Endodermal cell (in vitro differentiated cells): ENCODE data around the gene GAS7. TPM values are rescaled to one million over a fixed set of nuclear protein-coding genes. Genes with fewer than 3 reads are reported as not detected.
"Not testable (repeated sequence)": the region's sequence is repeated elsewhere in the genome, so short reads cannot be mapped to it uniquely, and the experiment has no call there.

Experiments used
- DNase-seq: peaks from one replicate; pipeline ENCODE4 v3.0.0-alpha.2; 2017
- H3K27ac ChIP-seq: 2 replicates; pipeline ENCODE4 v1.5.1; 2013; ENCODE audit warnings: mild to moderate bottlenecking, low read depth, low read length, moderate library complexity
- H3K27me3 ChIP-seq: 2 replicates; pipeline ENCODE4 v1.6.1; 2013; ENCODE audit warnings: mild to moderate bottlenecking, low read length, moderate library complexity; ENCODE audit not compliant: insufficient read depth, control insufficient read depth, poor library complexity, severe bottlenecking
- H3K36me3 ChIP-seq: 2 replicates; pipeline ENCODE4 v1.7.0; 2013; ENCODE audit warnings: mild to moderate bottlenecking, low read length, moderate library complexity; ENCODE audit not compliant: control insufficient read depth, insufficient read depth
- H3K4me1 ChIP-seq: one replicate; pipeline ENCODE4 v1.7.0; 2013; ENCODE audit warnings: low read length; ENCODE audit not compliant: control insufficient read depth, insufficient read depth
- H3K4me3 ChIP-seq: 2 replicates; pipeline ENCODE4 v1.5.1; 2013; ENCODE audit warnings: mild to moderate bottlenecking, low read length, moderate library complexity
- H3K9ac ChIP-seq: 2 replicates; pipeline ENCODE4 v1.6.1; 2013; ENCODE audit warnings: mild to moderate bottlenecking, low read length, moderate library complexity; ENCODE audit not compliant: poor library complexity, severe bottlenecking; ENCODE audit errors: extremely low read depth
- H3K9me3 ChIP-seq: 2 replicates; pipeline ENCODE4 v1.6.1; 2013; ENCODE audit warnings: mild to moderate bottlenecking, low read length, moderate library complexity; ENCODE audit not compliant: control insufficient read depth
- H3K27ac Mint-ChIP-seq: 2 replicates; pipeline ENCODE4 v1.8.0; 2020; ENCODE audit warnings: mixed read lengths
- H3K27me3 Mint-ChIP-seq: 2 replicates; pipeline ENCODE4 v1.8.0; 2021; ENCODE audit warnings: mild to moderate bottlenecking, mixed read lengths; ENCODE audit not compliant: insufficient read depth
- H3K36me3 Mint-ChIP-seq: 2 replicates; pipeline ENCODE4 v1.8.0; 2020; ENCODE audit warnings: low read depth, mixed read lengths
- H3K4me1 Mint-ChIP-seq: 2 replicates; pipeline ENCODE4 v1.8.0; 2020; ENCODE audit warnings: mixed read lengths
- H3K4me3 Mint-ChIP-seq: 2 replicates; pipeline ENCODE4 v1.8.0; 2020; ENCODE audit warnings: mild to moderate bottlenecking, moderate library complexity, mixed read lengths
- H3K9me3 Mint-ChIP-seq: 2 replicates; pipeline ENCODE4 v1.8.0; 2020; ENCODE audit warnings: mild to moderate bottlenecking, mixed read lengths
- CTCF ChIP-seq: fragments of 200-600 bp; sonication (generic); conservative IDR thresholded peaks from 2 replicates; pipeline ENCODE4 v1.5.0; 2021; ENCODE audit warnings: antibody characterized with exemption, mild to moderate bottlenecking
- WGBS, 2 experiments: methylation state at CpG; one replicate each; pipeline versions ENCODE4 v1.1.5 to v1.1.7; 2013; ENCODE audit warnings: missing lambda C conversion rate in 2 of 2, mixed read lengths in 1 of 2; ENCODE audit not compliant: insufficient coverage in 1 of 2, insufficient read length in 1 of 2; 5-methylcytosine and 5-hydroxymethylcytosine counted together
- total RNA-seq, 2 donors: library from RNA; stranded (reverse); fragmentation: NEBNext Ultra II Directional in 1 of 2; extraction: Animal tissue kit (Norgen Biotek cat#: 25700) in 1 of 2; gene quantifications; 2 replicates in 1 of 2; 3 replicates in 1 of 2; pipeline ENCODE4 v1.2.1, GENCODE V29; 2021

GAS7 gene
- total RNA-seq, 2 donors from 2014 or later: 8.6 to 14.7 TPM

GRCh38 chr17:10096596-10096995, 101.8 kb downstream of the GAS7 start:
- Mint-ChIP-seq H3K4me1 (no peaks in the 10 kb centered on the region), H3K9me3 (peaks cover 11% of the 10 kb centered on the region), H3K36me3 (no peaks in the 10 kb centered on the region), H3K4me3 (no peak overlapping the region), H3K27me3 (no peaks in the 10 kb centered on the region), H3K27ac (peak overlapping the region; percentile 46)
- 93 to 94% methylated on average over 8 of the region's 8 CpGs for WGBS, 2 experiments
- no peaks in the 10 kb centered on the region for H3K27me3 ChIP-seq
- DNase-seq: no peak
- no peak for TF ChIP-seq CTCF
- H3K36me3 ChIP-seq: no peaks in the 10 kb centered on the region
- peaks cover 12% of the 10 kb centered on the region for H3K9me3 ChIP-seq
- H3K4me1 ChIP-seq: no peaks in the 10 kb centered on the region
- H3K27ac ChIP-seq: no peak overlapping the region
- no peak overlapping the region for H3K4me3 ChIP-seq
- no peak overlapping the region for H3K9ac ChIP-seq

- H3K27me3 ChIP-seq, H3K27ac ChIP-seq, DNase-seq, H3K27ac Mint-ChIP-seq, H3K27me3 Mint-ChIP-seq, H3K4me1 ChIP-seq, H3K4me1 Mint-ChIP-seq, H3K4me3 Mint-ChIP-seq, H3K4me3 ChIP-seq, H3K36me3 Mint-ChIP-seq, H3K36me3 ChIP-seq, H3K9ac ChIP-seq: not testable (repeated sequence)
- H3K9me3 Mint-ChIP-seq: peaks cover 11% of the 10 kb centered on the region
- WGBS, 2 experiments: 92 to 94% methylated on average over 3 to 8 of the region's 8 CpGs
- peaks cover 12% of the 10 kb centered on the region for H3K9me3 ChIP-seq
Measured at GRCh38 chr17:10095295-10095694, 103.1 kb downstream of the GAS7 start.

- Mint-ChIP-seq H3K27me3 (no peaks in the 10 kb centered on the region), H3K27ac (no peak overlapping the region), H3K9me3 (peaks cover 11% of the 10 kb centered on the region), H3K36me3 (no peaks in the 10 kb centered on the region), H3K4me3 (no peak overlapping the region), H3K4me1 (no peaks in the 10 kb centered on the region)
- Histone ChIP-seq H3K36me3 (no peaks in the 10 kb centered on the region), H3K9ac (no peak overlapping the region), H3K27ac (no peak overlapping the region), H3K4me3 (no peak overlapping the region), H3K27me3 (no peaks in the 10 kb centered on the region), H3K4me1 (no peaks in the 10 kb centered on the region), H3K9me3 (peaks cover 12% of the 10 kb centered on the region)
- no peak for DNase-seq
- WGBS, 2 experiments: 93 to 96% methylated on average over 7 to 8 of the region's 8 CpGs
- no peak for TF ChIP-seq CTCF
Measured at GRCh38 chr17:10094797-10095196, 103.6 kb downstream of the GAS7 start.

- TF ChIP-seq CTCF: no peak
- H3K36me3 Mint-ChIP-seq: no peaks in the 10 kb centered on the region
- H3K4me1 Mint-ChIP-seq: no peaks in the 10 kb centered on the region
- DNase-seq: no peak
- Histone ChIP-seq H3K9ac (no peak overlapping the region), H3K27me3 (no peaks in the 10 kb centered on the region), H3K36me3 (no peaks in the 10 kb centered on the region), H3K4me3 (no peak overlapping the region), H3K27ac (no peak overlapping the region), H3K9me3 (peaks cover 12% of the 10 kb centered on the region), H3K4me1 (no peaks in the 10 kb centered on the region)
- 88 to 93% methylated on average over 1 to 2 of the region's 2 CpGs for WGBS, 2 experiments
- no peak overlapping the region for H3K27ac Mint-ChIP-seq
- no peak overlapping the region for H3K4me3 Mint-ChIP-seq
- peaks cover 11% of the 10 kb centered on the region for H3K9me3 Mint-ChIP-seq
- H3K27me3 Mint-ChIP-seq: no peaks in the 10 kb centered on the region
Measured at GRCh38 chr17:10092595-10092994, 105.8 kb downstream of the GAS7 start.
